GM23338 (cell line): ENCODE data around the gene CPM. TPM values are rescaled to one million over a fixed set of nuclear protein-coding genes. Genes with fewer than 3 reads are reported as not detected.

Source experiments
- ATAC-seq: fragments of 200-7000 bp; cut with Tn5 transposase; 3 replicates; pipeline ENCODE4 v1.9.1; 2020
- DNase-seq: peaks from one replicate; pipeline ENCODE4 v3.0.0-alpha.2; 2015; ENCODE audit warnings: low spot score
- H2AFZ ChIP-seq: fragments of 200-600 bp; sonication (generic); 2 replicates; pipeline ENCODE4 v1.8.0; 2016; ENCODE audit warnings: antibody characterized with exemption, mild to moderate bottlenecking, moderate library complexity
- H3F3A ChIP-seq: fragments of 200-600 bp; sonication (generic); replicated peaks from 2 replicates; pipeline ENCODE4 v1.8.0; 2017; ENCODE audit warnings: antibody characterized with exemption, mixed run types, low read depth
- H3K27ac ChIP-seq: fragments of 200-600 bp; sonication (generic); 2 replicates; pipeline ENCODE4 v1.6.1; 2016; ENCODE audit warnings: low read depth
- H3K27me3 ChIP-seq: fragments of 200-600 bp; sonication (generic); 2 replicates; pipeline ENCODE4 v1.8.0; 2016; ENCODE audit warnings: mild to moderate bottlenecking, mixed run types, moderate library complexity; ENCODE audit not compliant: insufficient read depth
- H3K36me3 ChIP-seq: fragments of 200-600 bp; sonication (generic); 2 replicates; pipeline ENCODE4 v1.8.0; 2016; ENCODE audit warnings: mild to moderate bottlenecking; ENCODE audit not compliant: insufficient read depth
- H3K4me1 ChIP-seq: fragments of 200-600 bp; sonication (generic); 2 replicates; pipeline ENCODE4 v1.8.0; 2016; ENCODE audit warnings: mild to moderate bottlenecking, moderate library complexity; ENCODE audit not compliant: insufficient read depth
- H3K4me2 ChIP-seq: fragments of 200-600 bp; sonication (generic); 2 replicates; pipeline ENCODE4 v1.7.1; 2017; ENCODE audit warnings: mixed run types
- H3K4me3 ChIP-seq: fragments of 200-600 bp; sonication (generic); 2 replicates; pipeline ENCODE4 v1.6.1; 2016; ENCODE audit warnings: mixed run types
- H3K79me2 ChIP-seq: fragments of 200-600 bp; sonication (generic); replicated peaks from 2 replicates; pipeline ENCODE4 v1.8.0; 2017; ENCODE audit warnings: mild to moderate bottlenecking; ENCODE audit not compliant: insufficient read depth
- H3K9me2 ChIP-seq: fragments of 200-600 bp; sonication (generic); 2 replicates; pipeline ENCODE4 v1.8.0; 2017; ENCODE audit not compliant: insufficient read depth
- H4K20me1 ChIP-seq: fragments of 200-600 bp; sonication (generic); replicated peaks from 2 replicates; pipeline ENCODE4 v1.8.0; 2017; ENCODE audit warnings: mild to moderate bottlenecking; ENCODE audit not compliant: insufficient read depth
- H3K27ac Mint-ChIP-seq: 2 replicates; pipeline ENCODE4 v1.8.0; 2020; ENCODE audit warnings: inconsistent platforms, mild to moderate bottlenecking, moderate library complexity, mixed read lengths
- H3K27me3 Mint-ChIP-seq: 3 replicates; pipeline ENCODE4 v1.8.0; 2022; ENCODE audit warnings: low read depth, mild to moderate bottlenecking, moderate library complexity, mixed read lengths, inconsistent platforms; ENCODE audit not compliant: insufficient read depth, poor library complexity
- H3K36me3 Mint-ChIP-seq: 3 replicates; pipeline ENCODE4 v1.8.0; 2021; ENCODE audit warnings: low read depth, mild to moderate bottlenecking, inconsistent platforms, moderate library complexity, mixed read lengths
- H3K4me1 Mint-ChIP-seq: 3 replicates; pipeline ENCODE4 v1.8.0; 2020; ENCODE audit warnings: mild to moderate bottlenecking, inconsistent platforms, mixed read lengths
- H3K4me3 Mint-ChIP-seq: 3 replicates; pipeline ENCODE4 v1.8.0; 2021; ENCODE audit warnings: moderate library complexity, mild to moderate bottlenecking, inconsistent platforms, mixed read lengths
- H3K9me3 Mint-ChIP-seq: 3 replicates; pipeline ENCODE4 v1.8.0; 2020; ENCODE audit warnings: moderate library complexity, mild to moderate bottlenecking, inconsistent platforms, mixed read lengths
- EZH2phosphoT487 ChIP-seq: fragments of 200-600 bp; sonication (generic); IDR thresholded peaks from one replicate; pipeline ENCODE4 v1.8.1; 2018; ENCODE audit warnings: antibody characterized with exemption; ENCODE audit not compliant: unreplicated experiment
- NANOG ChIP-seq: IDR thresholded peaks from 2 replicates; pipeline ENCODE4 v1.6.1; 2016; ENCODE audit warnings: antibody characterized with exemption, borderline replicate concordance
- ZNF462 ChIP-seq: fragments of 250-450 bp; sonication (Bioruptor Pico); IDR thresholded peaks from 2 replicates; pipeline ENCODE4 v1.5.0; 2020; ENCODE audit warnings: mild to moderate bottlenecking, moderate library complexity
- polyA plus RNA-seq: library from polyadenylated mRNA; unstranded; fragments of >200 nt; fragmentation: Nextera tagmentation; extraction: Ambion mirVana; gene quantifications from 2 replicates; pipeline ENCODE4 v1.2.1, GENCODE V29; 2016
- total RNA-seq: library from RNA; depleted of rRNA; stranded (reverse); fragments of >200 nt; shearing (Covaris generic); gene quantifications from 2 replicates; pipeline ENCODE4 v1.2.3, GENCODE V29; 2014

The CPM gene
- total and polyA plus RNA-seq, 2 experiments from 2014 or later, result 0.37 to 5.8 TPM

GRCh38 chr12:68838046-68838886 lies 94.7 kb downstream of the CPM start:
- no peak overlapping the region for H3K4me3 Mint-ChIP-seq
- no peak overlapping the region for H2AFZ ChIP-seq
- H3K36me3 Mint-ChIP-seq, result peaks cover 81% of the 10 kb centered on the region
- peaks cover 19% of the 10 kb centered on the region; the same call in 1 of the 2 replicates for H3K79me2 ChIP-seq
- no peak overlapping the region for H3K4me3 ChIP-seq
- DNase-seq, result no peak
- no peaks in the 10 kb centered on the region for H3K4me1 ChIP-seq
- peaks cover 75% of the 10 kb centered on the region for H3K36me3 ChIP-seq
- peaks cover 5% of the 10 kb centered on the region for H3K27me3 Mint-ChIP-seq
- no peaks in the 10 kb centered on the region; the same call in 2 of the 3 replicates for H3K9me3 Mint-ChIP-seq
- peaks cover 26% of the 10 kb centered on the region for H4K20me1 ChIP-seq
- H3K27me3 ChIP-seq, result no peaks in the 10 kb centered on the region
- no peaks in the 10 kb centered on the region for H3F3A ChIP-seq
- H3K9me2 ChIP-seq, result no peaks in the 10 kb centered on the region
- no peak overlapping the region for H3K27ac ChIP-seq
- TF ChIP-seq ZNF462 (no peak), EZH2phosphoT487 (no peak)
- ATAC-seq, result no peak
- no peak overlapping the region for H3K27ac Mint-ChIP-seq
- no peak overlapping the region for H3K4me2 ChIP-seq
- H3K4me1 Mint-ChIP-seq, result peaks cover 8% of the 10 kb centered on the region; the same call in 2 of the 3 replicates

- peaks cover 79% of the 10 kb centered on the region for H3K36me3 Mint-ChIP-seq
- H3K27ac Mint-ChIP-seq, result no peak overlapping the region
- H3K4me2 ChIP-seq, result no peak overlapping the region
- ATAC-seq (no peak), DNase-seq (no peak)
- TF ChIP-seq NANOG, result no peak
- H3K27me3 Mint-ChIP-seq, result peaks cover 5% of the 10 kb centered on the region
- peaks cover 19% of the 10 kb centered on the region; the same call in 1 of the 2 replicates for H3K79me2 ChIP-seq
- H3K27ac ChIP-seq, result no peak overlapping the region
- H3K4me1 ChIP-seq, result no peaks in the 10 kb centered on the region
- peaks cover 8% of the 10 kb centered on the region; the same call in 2 of the 3 replicates for H3K4me1 Mint-ChIP-seq
- peaks cover 24% of the 10 kb centered on the region for H4K20me1 ChIP-seq
- H3K4me3 ChIP-seq, result no peak overlapping the region
- no peaks in the 10 kb centered on the region for H3K27me3 ChIP-seq
- no peaks in the 10 kb centered on the region; the same call in 2 of the 3 replicates for H3K9me3 Mint-ChIP-seq
- no peaks in the 10 kb centered on the region for H3K9me2 ChIP-seq
- no peaks in the 10 kb centered on the region for H3F3A ChIP-seq
- H2AFZ ChIP-seq, result no peak overlapping the region
- no peak overlapping the region for H3K4me3 Mint-ChIP-seq
- H3K36me3 ChIP-seq, result peaks cover 71% of the 10 kb centered on the region
These were observed 95.8 kb downstream of the CPM start for GRCh38 chr12:68837215-68837614.
